NK-92 (cell line): ENCODE measurements around the gene CENPP.
"Not testable (repeated sequence)": the region's sequence is repeated elsewhere in the genome, so short reads cannot be mapped to it uniquely, and the experiment has no call there.

Source experiments
- DNase-seq: peaks from one replicate; lab custom pipeline; 2025; ENCODE audit not compliant: unreplicated experiment; lab: John Stamatoyannopoulos, UW

CENPP gene

GRCh38 chr9:92612292-92612691, 286.5 kb downstream of the CENPP start:
- no peak for DNase-seq

GRCh38 chr9:92612816-92613215, 287.1 kb downstream of the CENPP start:
- no peak for DNase-seq

DNA sequence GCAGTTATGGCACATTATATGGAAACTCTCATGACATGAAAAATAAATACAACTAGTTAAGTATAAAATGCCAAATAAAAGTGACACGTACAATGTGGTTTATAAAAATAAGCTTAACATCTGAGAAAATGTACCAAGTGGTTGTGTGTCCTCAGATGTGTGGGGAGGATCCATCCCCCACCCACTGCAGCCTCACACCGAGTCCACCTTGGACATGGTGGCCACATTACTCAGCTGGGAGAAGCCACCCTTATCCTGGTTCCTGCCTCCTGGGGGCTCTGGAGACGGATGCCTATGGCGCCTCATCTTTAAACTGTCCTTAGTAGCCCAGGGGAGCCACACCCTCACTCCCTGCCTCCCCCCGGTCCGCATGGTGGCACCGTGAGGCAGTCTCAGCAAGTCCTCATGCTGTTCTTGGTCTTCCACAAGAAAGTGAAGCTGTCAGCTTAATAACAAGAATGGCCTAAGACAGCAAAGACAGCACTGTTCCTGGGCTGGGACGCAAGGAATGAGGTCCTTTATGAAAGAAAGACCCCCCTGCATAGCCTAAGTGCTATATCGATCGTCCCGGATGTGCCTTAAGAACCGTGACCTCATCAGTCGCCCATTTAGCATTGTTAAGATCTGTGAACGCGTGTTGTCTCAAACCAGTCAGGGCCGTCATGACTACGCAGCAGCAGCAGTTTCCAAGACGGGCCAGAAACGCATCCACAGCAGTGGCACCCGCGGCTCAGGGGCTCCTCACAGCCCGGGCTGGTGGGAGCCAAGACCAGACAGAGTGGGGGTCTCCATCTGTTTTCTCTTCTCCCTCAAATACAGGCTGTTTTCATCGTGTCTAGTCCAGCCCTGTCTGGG, 287.7 kb downstream of the CENPP start:
- no peak for DNase-seq

- no peak for DNase-seq
These were observed 288.4 kb downstream of the CENPP start for GRCh38 chr9:92614123-92614510.

DNA sequence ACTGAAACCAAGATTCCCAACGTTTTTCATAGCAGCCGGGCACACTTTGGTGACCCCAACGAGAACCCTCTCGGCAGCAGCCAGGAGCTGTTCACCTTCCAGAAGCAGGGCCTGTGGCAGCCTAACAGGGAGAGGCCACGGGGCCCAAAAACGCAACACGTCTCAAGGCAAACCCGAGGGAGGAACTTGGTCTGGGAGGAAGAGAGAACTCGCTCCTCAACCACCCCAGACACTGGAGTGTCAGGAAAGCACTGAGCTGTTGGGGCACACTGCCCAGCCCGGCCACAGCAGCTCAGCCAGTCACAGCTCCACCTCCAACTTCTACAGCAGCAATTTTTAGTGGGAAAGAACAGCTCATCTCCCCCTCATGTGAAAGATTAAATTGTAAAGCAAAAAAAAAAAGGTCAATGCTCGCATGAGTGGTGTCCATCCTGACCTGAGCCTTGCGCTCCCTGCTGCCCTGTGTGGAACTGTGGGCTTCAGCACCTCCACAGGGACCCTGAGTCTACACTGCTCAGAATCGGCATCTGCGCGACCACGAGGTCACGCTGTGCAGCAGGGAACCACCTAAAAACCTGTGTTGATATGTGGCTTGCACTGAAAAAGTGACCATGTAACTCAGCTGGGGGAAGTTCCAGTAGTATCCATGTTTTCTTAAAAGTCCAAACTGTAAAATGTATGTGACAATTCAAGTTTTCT, 289.2 kb downstream of the CENPP start:
- no peak for DNase-seq

DNA sequence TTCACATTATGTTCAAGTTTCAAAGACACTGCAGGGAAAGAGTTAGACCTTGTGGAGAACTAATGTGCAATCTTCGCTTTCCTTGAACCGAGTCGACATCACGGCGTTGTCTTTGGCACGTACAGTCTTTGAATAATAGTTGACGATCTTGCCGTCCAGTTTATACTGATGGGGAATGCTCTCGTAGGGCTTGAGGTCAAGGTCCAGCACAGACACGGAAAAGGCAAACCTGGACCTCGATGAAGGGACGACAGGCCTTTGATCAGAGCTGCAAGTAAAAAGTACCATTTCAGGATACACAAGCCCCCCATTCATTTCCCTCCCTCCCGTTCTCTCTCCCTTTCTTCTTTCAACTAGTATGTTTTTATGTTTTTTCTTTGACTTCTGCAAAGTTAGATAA, 290.0 kb downstream of the CENPP start:
- no peak for DNase-seq

- no peak for DNase-seq
These were observed 290.5 kb downstream of the CENPP start for GRCh38 chr9:92616199-92616641.

- no peak for DNase-seq
These were observed 290.9 kb downstream of the CENPP start for GRCh38 chr9:92616655-92617111.

GRCh38 chr9:92617195-92617813, 291.6 kb downstream of the CENPP start:
- no peak for DNase-seq

- DNase-seq = no peak
These were observed 292.3 kb downstream of the CENPP start for GRCh38 chr9:92617951-92618510.

- DNase-seq = no peak
These were observed 293.0 kb downstream of the CENPP start for GRCh38 chr9:92618633-92619225.

DNA sequence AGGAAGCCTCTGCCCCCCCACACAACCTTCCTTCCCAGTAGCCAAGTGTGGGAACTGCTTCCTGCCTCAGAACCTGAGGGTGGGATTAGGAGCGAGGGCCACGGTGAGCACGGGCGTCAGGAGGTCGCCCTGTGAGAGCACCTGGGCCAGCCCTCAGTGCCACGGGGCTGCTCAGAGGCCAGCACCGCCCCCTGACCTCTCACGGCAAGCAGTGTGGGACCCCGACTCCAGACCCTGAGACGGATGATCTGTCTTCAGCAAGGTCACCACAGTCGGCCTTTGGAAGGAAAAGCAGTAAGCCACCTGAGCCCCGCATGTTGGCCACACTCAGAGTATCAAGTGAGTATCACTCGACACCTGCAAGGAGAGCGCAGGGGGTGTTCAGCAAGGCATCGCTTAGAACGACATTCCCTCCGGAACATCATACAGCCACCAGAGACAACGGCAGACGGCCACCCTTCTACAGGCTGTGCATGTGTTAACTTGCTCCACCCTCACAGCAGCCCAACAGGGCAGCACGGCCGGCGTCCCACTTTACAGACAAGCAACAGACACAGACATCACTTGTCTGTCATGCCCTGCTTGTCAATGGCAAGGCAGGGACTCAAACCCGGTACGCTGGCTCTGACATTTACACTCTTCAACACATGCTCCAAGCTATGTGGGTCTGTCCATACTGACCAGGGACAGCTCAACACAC, 294.0 kb downstream of the CENPP start:
- no peak for DNase-seq

DNA sequence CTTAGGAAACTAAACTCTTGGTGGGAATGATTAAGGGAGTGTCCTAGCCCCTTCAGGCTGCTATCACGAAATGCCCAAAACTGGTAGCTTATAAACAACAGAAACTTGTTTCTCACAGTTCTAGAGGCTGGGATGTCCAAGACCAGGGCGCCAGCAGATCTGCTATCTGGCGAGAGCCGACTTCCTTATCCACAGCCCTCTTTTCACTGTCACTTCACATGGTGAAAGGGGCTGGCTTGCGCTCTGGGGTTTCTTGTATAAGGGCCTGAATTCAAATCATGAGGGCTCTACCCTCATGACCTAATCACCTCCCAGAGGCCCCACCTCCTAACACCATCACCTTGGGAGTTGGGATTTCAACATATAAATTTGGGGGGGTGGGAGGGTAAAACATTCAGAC, 295.1 kb downstream of the CENPP start:
- no peak for DNase-seq

DNA sequence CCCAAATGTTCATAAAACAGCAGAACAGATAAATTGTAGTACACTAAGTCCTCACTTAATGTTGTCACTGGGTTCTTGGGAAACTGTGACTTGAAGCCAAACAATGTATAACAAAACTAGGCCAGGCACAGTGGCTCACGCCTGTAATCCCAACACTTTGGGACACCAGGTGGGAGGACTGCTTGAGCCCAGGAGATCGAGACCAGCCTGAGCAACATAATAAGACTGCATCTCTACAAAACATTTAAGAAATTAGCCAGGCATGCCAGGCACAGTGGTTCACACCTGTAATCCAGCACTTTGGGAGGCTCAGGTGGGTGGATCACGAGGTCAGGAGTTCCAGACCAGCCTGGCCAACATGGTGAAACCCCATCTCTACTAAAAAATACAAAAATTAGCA, 298.2 kb downstream of the CENPP start:
- DNase-seq = not testable (repeated sequence)

- DNase-seq = no peak
These were observed 300.7 kb downstream of the CENPP start for GRCh38 chr9:92626484-92626883.

DNA sequence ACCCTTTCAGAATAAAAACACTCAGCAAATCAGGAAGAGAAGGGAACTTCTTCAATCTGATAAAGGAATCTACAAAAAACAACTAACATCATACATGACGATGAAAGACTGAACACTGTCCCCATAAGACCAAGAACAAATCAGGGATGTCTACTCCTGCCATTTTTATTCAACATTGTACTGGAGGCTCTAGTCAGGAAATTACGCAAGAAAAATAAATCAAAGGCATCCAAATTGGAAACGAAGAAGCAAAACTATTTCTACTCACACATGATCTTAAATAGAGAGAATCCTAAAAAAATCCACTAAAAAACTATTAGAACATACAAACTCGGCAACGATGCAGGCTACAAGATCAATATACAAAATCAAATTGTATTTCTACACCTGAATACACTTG, 301.9 kb downstream of the CENPP start:
- DNase-seq = no peak

DNA sequence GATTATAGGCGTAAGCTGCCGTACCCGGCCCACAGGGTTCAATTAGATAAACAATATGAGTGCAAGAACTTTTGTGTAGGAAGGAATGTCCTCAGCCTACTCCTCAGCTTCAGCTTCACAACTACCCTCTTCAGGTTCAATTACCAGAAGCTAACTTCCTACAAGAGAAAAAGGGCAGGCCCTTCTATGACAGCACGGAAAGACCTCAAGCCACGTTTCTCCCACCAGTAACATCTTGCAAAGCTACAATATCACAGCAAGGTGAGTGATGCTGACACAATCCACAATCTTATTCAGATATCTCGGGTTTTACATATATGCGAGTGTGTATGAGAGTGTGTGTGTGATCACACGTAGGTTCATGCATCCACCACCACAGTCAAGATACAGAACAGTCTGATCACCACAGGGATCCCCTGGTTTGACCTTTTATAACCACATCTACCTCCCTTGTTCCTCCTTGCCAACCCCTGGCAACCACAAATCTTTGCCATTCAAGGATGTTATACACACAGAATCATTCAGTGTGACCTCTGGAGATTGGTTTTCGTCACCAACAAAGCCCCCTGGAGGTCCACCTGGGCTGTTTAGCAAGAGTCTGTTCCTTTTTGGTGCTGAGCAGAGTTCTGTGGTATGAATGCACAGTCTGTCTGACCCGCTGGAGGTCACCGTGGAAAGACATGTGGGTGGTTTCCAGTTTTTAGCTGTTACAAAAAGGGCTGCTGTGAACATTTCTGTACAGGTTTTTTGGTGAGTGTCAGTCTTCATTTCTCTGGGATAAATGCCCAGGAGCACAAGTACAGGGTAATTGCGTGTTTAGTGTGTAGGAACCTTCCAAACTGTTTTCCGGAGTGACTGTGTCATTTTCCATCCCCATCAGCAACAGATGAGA, 305.9 kb downstream of the CENPP start:
- DNase-seq = no peak

GRCh38 chr9:92632641-92633040, 306.9 kb downstream of the CENPP start:
- no peak for DNase-seq

GRCh38 chr9:92633614-92634278, 308.0 kb downstream of the CENPP start:
- DNase-seq = no peak
